Activated gamma-delta T cell (primary cell): ENCODE measurements around the gene ANKRD45.
A peak's percentile ranks its signal among the peaks of the same experiment; 100 is the strongest.
"Not testable (repeated sequence)": the region's sequence is repeated elsewhere in the genome, so short reads cannot be mapped to it uniquely, and the experiment has no call there.

Experiments
- DNase-seq: peaks from one replicate; lab custom pipeline; 2025; lab: John Stamatoyannopoulos, UW
- total RNA-seq, 2 donors: gene quantifications; one replicate each; lab custom pipeline; 2026; lab: John Stamatoyannopoulos, UW

The ANKRD45 gene
- total RNA-seq = 0 to 0.13 reads per million in 2 donors

GRCh38 chr1:173669491-173669941 lies at the start of gene ANKRD45:
ANKRD45 (minus strand) TSS chr1:173669851; CDS start chr1:173659418, 10,433 bp downstream.
- no peak for DNase-seq

- DNase-seq = no peak
Observed at GRCh38 chr1:173717238-173717637, 47.6 kb upstream of the ANKRD45 start.

GRCh38 chr1:173715538-173715844 lies 45.8 kb upstream of the ANKRD45 start:
- no peak for DNase-seq

- peak; percentile 45 for DNase-seq
Observed at GRCh38 chr1:173714759-173715537, 45.3 kb upstream of the ANKRD45 start, which contains the start of gene KLHL20. KLHL20 (plus strand) TSS chr1:173714981; CDS start chr1:173716044, 1,063 bp downstream.

GRCh38 chr1:173714441-173714758 lies 44.7 kb upstream of the ANKRD45 start:
- no peak for DNase-seq

- no peak for DNase-seq
Observed at GRCh38 chr1:173708787-173709186, 39.1 kb upstream of the ANKRD45 start.

GRCh38 chr1:173705117-173705516 lies 35.5 kb upstream of the ANKRD45 start:
- DNase-seq = no peak

- no peak for DNase-seq
Observed at GRCh38 chr1:173702736-173703135, 33.1 kb upstream of the ANKRD45 start.

GRCh38 chr1:173701299-173701698 lies 31.6 kb upstream of the ANKRD45 start:
- not testable (repeated sequence) for DNase-seq

GRCh38 chr1:173693238-173693637 lies 23.6 kb upstream of the ANKRD45 start:
- DNase-seq = no peak

- no peak for DNase-seq
Observed at GRCh38 chr1:173688300-173688699, 18.6 kb upstream of the ANKRD45 start.

GRCh38 chr1:173685121-173685520 lies 15.5 kb upstream of the ANKRD45 start:
- not testable (repeated sequence) for DNase-seq

GRCh38 chr1:173683838-173684237 lies 14.2 kb upstream of the ANKRD45 start:
- not testable (repeated sequence) for DNase-seq

GRCh38 chr1:173682184-173682583 lies 12.5 kb upstream of the ANKRD45 start:
- DNase-seq = no peak

- DNase-seq = not testable (repeated sequence)
Observed at GRCh38 chr1:173680152-173680551, 10.5 kb upstream of the ANKRD45 start.

- not testable (repeated sequence) for DNase-seq
Observed at GRCh38 chr1:173674496-173674895, 4.8 kb upstream of the ANKRD45 start.

- no peak for DNase-seq
Observed at GRCh38 chr1:173666646-173667045, 3.0 kb downstream of the ANKRD45 start.

GRCh38 chr1:173663159-173663558 lies 6.5 kb downstream of the ANKRD45 start:
- DNase-seq = no peak

- DNase-seq = no peak
Observed at GRCh38 chr1:173661763-173662162, 7.9 kb downstream of the ANKRD45 start.

- no peak for DNase-seq
Observed at GRCh38 chr1:173661271-173661670, 8.4 kb downstream of the ANKRD45 start.

GRCh38 chr1:173660306-173660705 lies 9.3 kb downstream of the ANKRD45 start:
- DNase-seq = no peak

- no peak for DNase-seq
Observed at GRCh38 chr1:173648880-173649605, 20.6 kb downstream of the ANKRD45 start.

GRCh38 chr1:173646656-173647055 lies 23.0 kb downstream of the ANKRD45 start:
- DNase-seq = no peak
